ENCODE results near the gene AANAT.

Gene AANAT

GRCh38 chr17:76469076-76469990 is 1.9 kb downstream of the AANAT start:
- DNase-seq: no peak

- DNase-seq: no peak
Observed at GRCh38 chr17:76469991-76470739, 2.8 kb downstream of the AANAT start.

- no peak for DNase-seq
Observed at GRCh38 chr17:76471498-76472257, 4.3 kb downstream of the AANAT start.

GRCh38 chr17:76472258-76472645 is 4.8 kb downstream of the AANAT start:
- no peak for DNase-seq

- no peak for DNase-seq
Observed at GRCh38 chr17:76472726-76473125, 5.3 kb downstream of the AANAT start.

GRCh38 chr17:76473541-76473985 is 6.2 kb downstream of the AANAT start:
- no peak for DNase-seq

- no peak for DNase-seq
Observed at GRCh38 chr17:76474238-76474637, 6.8 kb downstream of the AANAT start.

- DNase-seq: no peak
Observed at GRCh38 chr17:76474894-76475293, 7.5 kb downstream of the AANAT start.

- DNase-seq: no peak
Observed at GRCh38 chr17:76475302-76475701, 7.9 kb downstream of the AANAT start.

- no peak for DNase-seq
Observed at GRCh38 chr17:76476736-76477135, 9.3 kb downstream of the AANAT start.

GRCh38 chr17:76477576-76477975 is 10.2 kb downstream of the AANAT start:
- DNase-seq: no peak

GRCh38 chr17:76478097-76478496 is 10.7 kb downstream of the AANAT start:
- no peak for DNase-seq

- DNase-seq: no peak
Observed at GRCh38 chr17:76478730-76479514, 11.5 kb downstream of the AANAT start.

- no peak for DNase-seq
Observed at GRCh38 chr17:76479515-76480060, 12.2 kb downstream of the AANAT start.

- no peak for DNase-seq
Observed at GRCh38 chr17:76480632-76481031, 13.2 kb downstream of the AANAT start.

GRCh38 chr17:76481071-76481655 is 13.8 kb downstream of the AANAT start:
- no peak for DNase-seq

- DNase-seq: no peak
Observed at GRCh38 chr17:76484228-76484725, 16.9 kb downstream of the AANAT start.

GRCh38 chr17:76485569-76485968 is 18.2 kb downstream of the AANAT start:
- no peak for DNase-seq

- DNase-seq: no peak
Observed at GRCh38 chr17:76487451-76488192, 20.2 kb downstream of the AANAT start.

GRCh38 chr17:76490112-76490710 is 22.8 kb downstream of the AANAT start:
- no peak for DNase-seq

All from NK-92 treated with Interleukin-12 subunit alpha and Interleukin-12 subunit beta, amount 100 ng/mL, for 24 hours (cell line).